ENCODE data around the gene DPH6.
"Not testable (repeated sequence)": the region's sequence is repeated elsewhere in the genome, so short reads cannot be mapped to it uniquely, and the experiment has no call there.

Gene DPH6

GRCh38 chr15:35545824-35546510, at the start of gene DPH6:
Gene DPH6 (minus strand): TSS chr15:35546165. CDS start chr15:35546141, 24 bp downstream.
- DNase-seq: peak; percentile 57

DNA sequence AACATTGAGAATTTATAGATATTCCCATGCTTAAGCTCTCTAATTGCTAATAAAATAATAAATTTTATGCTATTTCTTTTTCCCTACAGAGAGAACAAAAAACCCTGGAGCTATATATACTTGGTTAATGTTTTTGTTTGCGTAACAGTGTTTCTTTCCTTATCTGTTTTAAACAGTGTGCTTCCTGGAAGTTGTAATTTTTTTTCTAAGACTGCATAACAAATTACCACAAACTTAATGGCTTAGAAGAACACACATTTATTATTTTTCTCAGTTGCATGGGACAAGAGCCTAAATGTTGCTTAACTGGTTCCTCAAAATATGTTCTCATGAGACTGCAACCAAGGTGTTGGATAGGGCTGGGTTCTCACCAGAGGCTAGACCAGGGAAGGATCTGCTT, 49.7 kb upstream of the DPH6 start:
- DNase-seq: no peak

DNA sequence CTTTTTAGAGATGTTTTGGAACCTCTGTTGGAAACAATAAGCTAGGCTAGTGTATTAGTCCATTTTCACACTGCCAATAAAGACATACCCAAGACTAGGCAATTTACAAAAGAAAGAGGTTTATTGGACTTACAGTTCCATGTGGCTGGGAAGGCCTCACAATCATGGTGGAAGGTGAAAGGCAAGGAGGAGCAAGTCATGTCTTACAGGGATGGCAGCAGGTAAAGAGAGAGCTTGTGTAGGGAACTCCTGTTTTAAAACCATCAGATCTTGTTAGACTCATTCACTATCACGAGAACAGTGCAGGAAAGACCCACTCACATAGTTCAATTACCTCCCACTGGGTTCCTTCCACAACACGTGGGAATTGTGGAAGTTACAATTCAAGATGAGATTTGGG, 46.0 kb upstream of the DPH6 start:
- not testable (repeated sequence) for DNase-seq

DNA sequence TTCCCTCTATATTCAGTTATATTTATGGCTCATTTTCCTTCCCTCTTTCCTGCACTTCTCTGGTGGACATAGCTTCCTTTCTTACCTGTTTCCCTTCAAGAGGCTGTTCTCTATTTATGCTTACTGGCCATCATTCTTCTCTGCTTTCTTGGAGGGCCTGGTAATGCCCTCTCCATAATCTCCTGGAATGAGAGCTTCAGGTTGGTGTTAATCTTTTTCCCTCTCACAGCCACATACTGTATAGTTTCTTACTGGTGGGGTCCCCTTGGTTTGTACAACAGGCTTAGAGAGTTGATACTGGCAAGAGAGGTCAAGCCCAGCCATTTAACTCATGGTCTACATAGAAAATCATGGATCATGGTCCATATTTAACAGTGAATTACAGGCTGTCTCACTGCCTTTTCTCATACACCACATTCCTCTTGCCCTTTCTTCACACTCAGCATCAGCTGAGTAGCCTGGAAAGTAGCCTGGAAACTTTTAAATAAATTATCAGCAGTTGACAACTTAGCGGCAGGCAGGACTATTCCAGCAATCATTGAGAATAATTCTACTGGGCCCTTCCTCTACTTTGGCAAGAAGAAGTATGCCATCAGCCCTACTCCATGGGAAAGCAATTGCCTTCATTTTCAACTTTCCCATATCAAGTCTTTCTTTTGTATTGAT, 38.0 kb upstream of the DPH6 start:
- no peak for DNase-seq

GRCh38 chr15:35580606-35581005, 34.6 kb upstream of the DPH6 start:
- DNase-seq: no peak

GRCh38 chr15:35567392-35567791, 21.4 kb upstream of the DPH6 start:
- no peak for DNase-seq

DNA sequence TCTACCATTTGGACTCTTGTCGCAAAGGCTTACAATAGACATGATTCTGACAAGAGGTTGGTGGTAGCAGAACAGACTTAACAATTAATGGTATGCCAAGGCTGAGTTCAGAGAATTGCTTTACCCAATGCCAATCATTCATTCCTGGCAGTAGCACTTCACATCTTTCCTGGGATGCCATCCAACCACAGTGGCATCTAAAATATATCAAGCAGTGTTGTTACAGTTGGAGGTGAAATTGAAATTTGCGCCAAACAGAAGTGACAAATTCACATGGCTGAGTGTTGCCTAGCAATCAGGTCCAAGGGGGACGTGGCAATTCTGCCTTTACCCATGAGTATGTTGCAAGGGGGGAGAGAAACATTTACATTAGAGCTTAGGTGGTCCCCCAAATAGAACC, 21.0 kb upstream of the DPH6 start:
- DNase-seq: no peak

DNA sequence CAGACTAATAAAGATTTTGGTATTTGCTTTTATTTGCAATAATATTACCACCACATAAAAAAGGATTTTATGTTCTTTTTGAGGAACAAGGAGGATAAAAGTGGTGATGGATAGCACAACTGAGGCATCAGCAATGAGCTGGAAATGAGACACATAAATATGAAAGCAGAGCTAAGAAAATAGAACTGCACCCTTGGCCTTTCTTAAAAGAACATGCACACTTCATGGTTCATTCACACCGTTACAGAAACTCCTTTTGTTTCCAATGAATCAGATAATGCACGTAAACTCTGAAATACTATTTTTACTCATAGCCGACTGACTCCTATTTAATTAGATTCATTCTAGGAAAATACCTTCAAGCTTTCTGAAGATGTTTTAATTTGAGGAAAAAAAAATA, 19.9 kb upstream of the DPH6 start:
- DNase-seq: no peak

- DNase-seq: no peak
Measured at GRCh38 chr15:35562641-35563040, 16.7 kb upstream of the DPH6 start.

DNA sequence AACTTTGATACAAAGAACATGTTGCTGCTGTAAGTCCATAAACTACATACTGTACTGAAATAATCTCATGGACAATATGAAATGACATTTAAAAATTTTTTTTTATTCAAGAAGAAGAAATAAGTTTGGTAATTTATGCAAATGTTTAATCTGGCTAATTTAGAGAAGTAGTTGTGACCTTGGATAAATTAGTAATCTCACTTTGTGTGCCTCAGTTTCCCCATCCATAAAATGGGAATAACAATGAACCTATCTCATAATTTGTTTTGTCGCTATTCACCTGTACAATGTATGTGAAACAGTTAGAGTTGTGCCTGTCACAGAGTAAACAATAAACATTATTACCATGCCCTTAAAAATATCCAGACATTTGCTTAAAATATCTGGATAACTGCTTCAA, 15.3 kb upstream of the DPH6 start:
- DNase-seq: no peak

DNA sequence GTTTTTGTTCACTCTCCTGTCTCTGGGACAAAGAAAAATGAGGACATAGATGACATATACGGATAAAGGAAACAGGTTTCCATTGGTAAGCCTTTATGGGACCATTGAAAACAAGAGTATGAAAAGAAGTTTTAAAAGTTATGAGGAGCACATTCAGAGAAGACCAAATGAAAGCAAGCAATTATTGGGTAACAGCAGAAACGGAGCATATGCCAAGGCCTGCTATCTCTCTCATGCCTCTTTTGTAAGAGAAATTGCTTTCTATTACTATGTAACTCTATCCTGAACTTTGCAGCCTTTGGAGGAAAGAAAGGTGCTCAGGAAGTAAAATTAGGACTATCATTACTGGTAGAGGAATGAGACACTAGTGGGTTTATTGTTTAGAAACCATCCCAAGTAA, 14.9 kb upstream of the DPH6 start:
- no peak for DNase-seq

- DNase-seq: no peak
Measured at GRCh38 chr15:35560258-35560657, 14.3 kb upstream of the DPH6 start.

GRCh38 chr15:35559683-35560082, 13.7 kb upstream of the DPH6 start:
- no peak for DNase-seq

DNA sequence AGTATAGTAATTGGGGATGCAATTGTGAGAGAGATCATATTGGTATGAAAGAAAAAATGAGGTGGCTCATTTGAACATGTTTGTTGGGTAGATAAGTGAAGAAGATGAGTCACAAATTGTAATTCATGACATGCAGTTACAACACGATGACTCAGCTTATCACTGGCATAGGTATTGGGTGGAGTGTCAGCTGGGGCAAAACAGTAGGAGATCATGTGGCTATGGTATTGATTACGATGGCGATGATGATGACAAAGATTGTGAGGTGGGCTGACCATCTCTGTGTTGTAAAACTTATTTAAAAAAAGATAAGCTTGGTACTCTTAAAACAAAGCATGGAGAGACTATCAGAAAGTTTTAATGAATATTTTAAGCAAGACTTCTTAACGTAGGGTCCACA, 11.6 kb upstream of the DPH6 start:
- DNase-seq: no peak

DNA sequence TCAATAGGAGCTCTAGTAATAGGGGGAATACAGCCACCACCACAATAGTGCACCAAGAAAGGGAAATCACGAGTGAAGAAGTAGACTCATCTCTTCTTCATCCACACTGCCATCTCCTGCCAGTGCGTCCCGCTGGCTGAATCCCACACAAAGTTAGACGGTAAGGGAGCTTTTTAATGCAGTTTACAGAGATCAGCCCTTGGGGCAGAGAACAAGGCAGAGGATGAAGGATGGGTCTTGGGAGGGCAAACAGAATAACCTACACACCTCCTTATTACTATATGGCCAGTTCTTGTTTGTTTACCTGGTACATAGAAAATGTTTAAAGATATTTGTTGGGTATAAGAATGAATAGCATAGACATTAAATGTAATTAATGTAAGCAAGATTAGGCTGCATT, 11.0 kb upstream of the DPH6 start:
- no peak for DNase-seq

DNA sequence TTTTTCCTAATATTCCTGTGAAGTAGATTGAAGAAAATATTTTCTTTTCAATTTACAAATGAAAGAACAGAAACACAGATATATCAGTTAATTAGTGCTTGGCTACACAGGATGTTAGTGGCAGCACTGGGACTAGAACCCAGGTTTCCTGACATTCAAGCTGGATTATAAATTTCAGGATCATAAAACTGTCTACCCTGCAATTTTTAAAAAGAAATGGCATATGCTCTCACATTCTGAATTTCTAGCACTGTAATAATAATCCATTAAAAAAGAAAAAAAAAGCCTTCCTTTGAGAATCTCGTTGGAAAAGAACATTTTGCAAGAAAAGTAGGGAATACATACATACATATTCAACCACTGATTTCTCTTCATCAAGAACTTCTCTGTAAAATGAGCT, 9.3 kb upstream of the DPH6 start:
- DNase-seq: no peak

DNA sequence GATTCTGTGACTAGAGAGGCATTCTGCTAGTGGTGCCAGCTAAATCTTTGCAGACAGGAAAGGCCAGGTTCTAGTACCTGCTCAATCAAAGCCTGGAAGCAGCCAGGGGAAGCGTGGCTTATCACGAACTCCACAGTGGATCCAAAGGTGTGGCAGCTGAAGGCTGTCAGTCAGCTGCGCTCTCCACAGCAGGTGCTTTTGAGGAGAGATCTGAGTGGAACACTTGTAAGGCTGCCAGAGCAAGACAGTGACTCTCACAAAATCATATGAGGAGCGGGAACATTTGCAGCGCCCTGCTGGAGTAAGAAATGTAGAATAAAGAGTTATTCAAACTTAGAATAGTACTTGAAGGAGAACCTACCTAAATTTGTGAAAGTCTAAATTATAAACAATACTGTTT, 5.0 kb upstream of the DPH6 start:
- no peak for DNase-seq

GRCh38 chr15:35549567-35549966, 3.6 kb upstream of the DPH6 start:
- DNase-seq: no peak

DNA sequence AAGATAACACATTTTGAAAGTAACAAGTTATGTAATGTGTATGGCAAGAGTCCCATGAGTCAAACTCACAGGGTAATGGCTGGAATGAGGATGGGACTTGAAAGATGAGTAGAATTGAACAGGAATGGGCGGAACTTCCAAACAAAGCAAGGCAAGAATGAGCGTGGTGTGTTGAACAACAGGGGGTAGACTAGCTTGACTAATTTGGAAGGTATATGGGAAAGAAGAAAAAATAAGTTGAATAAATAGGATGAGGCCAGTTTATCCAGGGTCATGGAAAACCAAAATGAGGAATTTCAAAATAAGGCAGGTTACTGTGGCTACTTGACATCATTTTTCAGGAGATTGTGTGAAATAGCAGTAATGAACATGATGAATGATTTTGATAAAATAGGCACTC, 2.5 kb upstream of the DPH6 start:
- no peak for DNase-seq

DNA sequence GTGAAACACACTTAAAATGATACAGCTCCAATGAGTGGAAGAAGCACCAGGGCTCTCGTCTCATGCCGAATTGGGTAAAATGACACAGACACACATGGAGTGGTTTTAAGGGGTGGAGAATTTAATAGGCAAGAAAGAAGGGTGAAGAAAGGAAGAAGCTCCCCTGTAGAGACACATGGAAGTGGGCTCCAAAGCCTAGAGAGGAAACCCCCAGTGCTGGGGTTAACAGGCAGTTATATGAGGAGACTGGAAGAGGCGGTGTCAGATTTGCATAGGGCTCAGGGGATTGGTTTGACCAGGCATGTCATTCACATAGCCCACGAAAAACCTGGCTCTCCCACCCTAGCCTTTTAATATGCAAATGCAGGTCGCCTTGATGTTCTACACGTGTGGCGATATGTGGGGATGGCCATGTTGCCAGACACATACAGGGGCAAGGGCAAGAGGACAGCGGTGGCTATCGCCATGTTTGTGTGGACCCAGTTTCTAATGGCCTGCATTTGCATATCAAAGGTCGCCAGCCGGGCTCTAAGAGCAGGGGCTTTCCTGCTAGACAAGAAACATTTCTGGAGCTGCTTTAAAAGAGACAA, 1.9 kb upstream of the DPH6 start:
- no peak for DNase-seq

DNA sequence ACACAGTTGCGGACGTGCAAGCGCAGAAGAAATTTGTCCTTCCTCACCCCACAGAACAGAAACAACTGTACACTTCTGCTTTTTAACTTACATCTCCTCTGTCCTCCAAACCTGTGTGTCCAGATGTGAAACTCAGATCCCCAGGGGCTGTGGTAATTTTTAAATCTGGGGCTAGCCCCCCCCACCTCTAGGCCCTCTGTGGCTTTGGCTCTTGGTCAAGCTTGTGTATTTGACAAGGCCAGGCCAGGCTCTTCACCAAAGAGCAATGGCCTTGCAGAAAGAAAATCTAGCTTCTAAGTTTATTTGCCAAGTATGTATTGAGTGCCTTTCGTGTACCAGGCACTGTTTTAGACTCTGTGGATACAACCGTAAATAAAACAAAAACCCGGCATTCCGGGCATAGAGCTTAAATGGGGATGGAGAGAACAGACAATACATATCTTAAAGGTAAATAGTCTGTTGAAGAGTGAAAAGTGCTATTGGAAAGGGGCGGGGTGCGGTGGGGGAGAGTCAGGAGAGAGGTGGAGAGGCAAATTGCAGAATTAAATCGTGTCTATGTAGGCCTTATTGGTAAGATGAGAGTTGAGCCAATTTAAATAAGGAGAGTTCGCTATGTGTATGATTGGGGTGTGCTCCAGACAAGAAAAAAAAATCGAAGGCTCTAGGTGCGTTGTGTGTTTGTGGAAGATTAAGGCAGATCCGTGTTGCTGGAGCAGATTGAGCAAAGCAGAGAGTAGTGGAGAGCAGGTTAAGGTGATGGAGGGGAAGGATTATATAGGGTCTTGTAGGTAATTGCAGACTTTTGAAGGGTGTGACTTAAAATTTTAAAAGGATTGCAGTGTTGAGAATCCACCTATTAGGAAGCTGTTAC, 781 bp upstream of the DPH6 start:
- no peak for DNase-seq

- DNase-seq: no peak
Measured at GRCh38 chr15:35545316-35545823, 595 bp downstream of the DPH6 start.

- no peak for DNase-seq
Measured at GRCh38 chr15:35540885-35541284, 5.1 kb downstream of the DPH6 start.

Measured in NCI-H526 treated with DMSO at 0.1 percent for 48 hours (cell line).